IMR-90 (cell line): ENCODE results near the gene KRT5. TPM values are rescaled to one million over a fixed set of nuclear protein-coding genes. Genes with fewer than 3 reads are reported as not detected.

Experiments
- ATAC-seq: fragments of 200-7000 bp; cut with Tn5 transposase; 2 replicates; pipeline ENCODE4 v1.9.1; 2020; ENCODE audit warnings: low read depth, mild to moderate bottlenecking, moderate library complexity
- BruUV-seq: library from RNA; stranded (reverse); fragments of 400-500 nt; replicated peaks from 2 replicates; lab custom pipeline; 2021; lab: Mats Ljungman, UMichigan
- CTCF ChIA-PET: fragments of 300-600 bp; formaldehyde crosslinking; extraction: SDS; loops from one replicate; lab custom pipeline; 2021; ENCODE audit warnings: antibody characterized with exemption; lab: Yijun Ruan, JAX
- POLR2A ChIA-PET: fragments of 300-600 bp; sonication (Branson Sonifier 250); formaldehyde crosslinking; loops from one replicate; lab custom pipeline; 2022; ENCODE audit warnings: antibody characterized with exemption; ENCODE audit not compliant: unreplicated experiment; lab: Charles Lee
- DNase-seq: peaks from one replicate; pipeline ENCODE4 v3.0.0; 2013
- H2AFZ ChIP-seq: replicated peaks from 2 replicates; pipeline ENCODE3; 2013; ENCODE audit warnings: low read length, mild to moderate bottlenecking; ENCODE audit not compliant: poor library complexity
- H2AK5ac ChIP-seq: 2 replicates; pipeline ENCODE4 v1.6.1; 2013; ENCODE audit warnings: low read depth, low read length, inconsistent platforms
- H2AK9ac ChIP-seq: replicated peaks from 2 replicates; pipeline ENCODE3; 2013; ENCODE audit warnings: mild to moderate bottlenecking, low read depth, low read length, moderate library complexity; ENCODE audit not compliant: poor library complexity
- H2BK120ac ChIP-seq: 2 replicates; pipeline ENCODE4 v1.6.1; 2013; ENCODE audit warnings: low read depth, low read length, inconsistent platforms
- H2BK15ac ChIP-seq: 3 replicates; pipeline ENCODE4 v1.6.1; 2013; ENCODE audit warnings: low read depth, low read length, inconsistent platforms
- H2BK20ac ChIP-seq: 2 replicates; pipeline ENCODE4 v1.6.1; 2013; ENCODE audit warnings: low read depth, mild to moderate bottlenecking, inconsistent platforms, low read length, moderate library complexity
- H2BK5ac ChIP-seq: 2 replicates; pipeline ENCODE4 v1.6.1; 2013; ENCODE audit warnings: mild to moderate bottlenecking, low read depth, low read length, inconsistent platforms; ENCODE audit not compliant: poor library complexity, severe bottlenecking
- H3K14ac ChIP-seq: replicated peaks from 2 replicates; pipeline ENCODE4 v1.6.1; 2013; ENCODE audit warnings: low read depth, low read length, inconsistent platforms
- H3K18ac ChIP-seq: 2 replicates; pipeline ENCODE4 v1.6.1; 2013; ENCODE audit warnings: low read depth, low read length, control low read depth
- H3K23ac ChIP-seq: 2 replicates; pipeline ENCODE4 v1.6.1; 2013; ENCODE audit warnings: low read depth, low read length, inconsistent platforms
- H3K27ac ChIP-seq: 2 replicates; pipeline ENCODE4 v1.5.1; 2013; ENCODE audit warnings: mild to moderate bottlenecking, control low read depth, low read length; ENCODE audit not compliant: insufficient read depth
- H3K27me3 ChIP-seq: 2 replicates; pipeline ENCODE4 v1.6.1; 2013; ENCODE audit warnings: low read length; ENCODE audit not compliant: control insufficient read depth, insufficient read depth
- H3K36me3 ChIP-seq: 2 replicates; pipeline ENCODE4 v1.6.1; 2013; ENCODE audit warnings: low read length, mixed read lengths; ENCODE audit not compliant: control insufficient read depth, insufficient read depth
- H3K4ac ChIP-seq: 2 replicates; pipeline ENCODE4 v1.6.1; 2013; ENCODE audit warnings: low read depth, low read length, inconsistent platforms
- H3K4me1 ChIP-seq: 2 replicates; pipeline ENCODE4 v1.6.1; 2013; ENCODE audit warnings: low read length, mixed read lengths; ENCODE audit not compliant: control insufficient read depth, insufficient read depth
- H3K4me2 ChIP-seq: 2 replicates; pipeline ENCODE4 v1.6.1; 2013; ENCODE audit warnings: low read depth, mild to moderate bottlenecking, control low read depth, low read length, moderate library complexity
- H3K4me3 ChIP-seq: 2 replicates; pipeline ENCODE4 v1.5.1; 2013; ENCODE audit warnings: low read depth, mild to moderate bottlenecking, control low read depth, low read length, moderate library complexity; ENCODE audit not compliant: insufficient read depth
- H3K56ac ChIP-seq: 2 replicates; pipeline ENCODE4 v1.6.1; 2013; ENCODE audit warnings: low read length, inconsistent platforms; ENCODE audit not compliant: insufficient read depth; ENCODE audit errors: extremely low read depth
- H3K79me1 ChIP-seq, 2 experiments: 2 replicates each; pipeline ENCODE4 v1.6.1; 2013; ENCODE audit warnings: low read length in 2 of 2, inconsistent platforms in 1 of 2, low read depth in 1 of 2
- H3K9ac ChIP-seq: 2 replicates; pipeline ENCODE4 v1.6.1; 2013; ENCODE audit warnings: low read depth, low read length, control low read depth
- H3K9me1 ChIP-seq: 2 replicates; pipeline ENCODE4 v1.6.1; 2013; ENCODE audit warnings: low read length, inconsistent platforms; ENCODE audit not compliant: insufficient read depth
- H3K9me3 ChIP-seq: 2 replicates; pipeline ENCODE4 v1.6.1; 2013; ENCODE audit warnings: low read length; ENCODE audit not compliant: control insufficient read depth, insufficient read depth
- H4K20me1 ChIP-seq: 2 replicates; pipeline ENCODE4 v1.6.1; 2013; ENCODE audit warnings: low read length, inconsistent platforms; ENCODE audit not compliant: insufficient read depth
- H4K5ac ChIP-seq: 2 replicates; pipeline ENCODE4 v1.6.1; 2013; ENCODE audit warnings: mild to moderate bottlenecking, low read depth, low read length, control low read depth
- H4K8ac ChIP-seq, 2 experiments: 2 replicates each; pipeline ENCODE4 v1.6.1; 2013; ENCODE audit warnings: low read depth in 2 of 2, low read length in 2 of 2, control low read depth in 1 of 2, inconsistent platforms in 1 of 2
- H4K91ac ChIP-seq: 2 replicates; pipeline ENCODE4 v1.6.1; 2013; ENCODE audit warnings: low read depth, low read length, inconsistent platforms; ENCODE audit not compliant: insufficient read depth
- BHLHE40 ChIP-seq: fragments of 150-350 bp; IDR thresholded peaks from 2 replicates; pipeline ENCODE4 v1.6.1; 2016; ENCODE audit warnings: mild to moderate bottlenecking, low read depth, low read length
- CHD1 ChIP-seq: IDR thresholded peaks from 2 replicates; pipeline ENCODE4 v1.6.1; 2012; ENCODE audit warnings: low read depth, low read length, improper control_type of control experiment
- CTCF ChIP-seq: conservative IDR thresholded peaks from 2 replicates; pipeline ENCODE4 v1.5.1; 2012; ENCODE audit warnings: mild to moderate bottlenecking, low read depth, low read length, improper control_type of control experiment
- ELK1 ChIP-seq: fragments of 150-350 bp; IDR thresholded peaks from 2 replicates; pipeline ENCODE4 v1.6.1; 2016; ENCODE audit warnings: low read depth, mild to moderate bottlenecking, low read length, moderate library complexity, borderline replicate concordance
- FOS ChIP-seq: fragments of 150-350 bp; IDR thresholded peaks from 2 replicates; pipeline ENCODE4 v1.6.1; 2016; ENCODE audit warnings: low read depth, low read length
- MAFK ChIP-seq: IDR thresholded peaks from 2 replicates; pipeline ENCODE4 v1.6.1; 2012; ENCODE audit warnings: low read depth, low read length, improper control_type of control experiment
- MAZ ChIP-seq: IDR thresholded peaks from 2 replicates; pipeline ENCODE4 v1.6.1; 2012; ENCODE audit warnings: low read depth, mild to moderate bottlenecking, low read length, improper control_type of control experiment, moderate library complexity, borderline replicate concordance
- POLR2A ChIP-seq: IDR thresholded peaks from 2 replicates; pipeline ENCODE4 v1.6.1; 2012; ENCODE audit warnings: mild to moderate bottlenecking, low read depth, low read length
- RAD21 ChIP-seq: IDR thresholded peaks from 2 replicates; pipeline ENCODE4 v1.6.1; 2012; ENCODE audit warnings: low read length, improper control_type of control experiment
- SMC3 ChIP-seq: fragments of 150-350 bp; IDR thresholded peaks from 2 replicates; pipeline ENCODE4 v1.6.1; 2016; ENCODE audit warnings: low read depth, mild to moderate bottlenecking, antibody characterized with exemption, low read length, moderate library complexity
- USF2 ChIP-seq: fragments of 150-350 bp; IDR thresholded peaks from 2 replicates; pipeline ENCODE4 v1.6.1; 2017; ENCODE audit warnings: mild to moderate bottlenecking, antibody characterized with exemption, low read length, low read depth
- WGBS, 2 experiments: methylation state at CpG; one replicate each; pipeline versions ENCODE4 v1.1.5 to v1.1.7; 2013; ENCODE audit warnings: missing lambda C conversion rate in 2 of 2; ENCODE audit not compliant: insufficient read length in 1 of 2; ENCODE audit errors: extremely low coverage in 2 of 2; 5-methylcytosine and 5-hydroxymethylcytosine counted together
- dilution Hi-C: fragments of 300-500 bp; cut with HindIII; formaldehyde crosslinking; loops from one replicate; pipeline ENCODE4 v1.14.3; 2018; ENCODE audit warnings: low sequenced_read_pairs; ENCODE audit not compliant: unreplicated experiment
- in situ Hi-C: fragments of 300-500 bp; cut with MboI; formaldehyde crosslinking; loops from 3 replicates; pipeline ENCODE4 v1.14.3; 2019; ENCODE audit warnings: low sequenced_read_pairs, inconsistent platforms, mixed read lengths
- intact Hi-C: fragments of 100-400 bp; cut with micrococcal nuclease; formaldehyde crosslinking; loops from 2 replicates; pipeline ENCODE4 v1.10.0; 2022
- polyA plus RNA-seq, 3 experiments: library from polyadenylated mRNA; depleted of rRNA; stranded (reverse); fragments of >200 nt; gene quantifications; 2 replicates each; pipeline ENCODE4 v1.2.3, GENCODE V29; 2012; ENCODE audit warnings: low replicate concordance in 1 of 3
- total RNA-seq: library from RNA; depleted of rRNA; stranded (reverse); fragments of >200 nt; gene quantifications from 2 replicates; pipeline ENCODE4 v1.2.3, GENCODE V29; 2012

The KRT5 gene
- total and polyA plus RNA-seq, 2 of the 4 experiments (the other 2 are of a cell fraction): not detected

GRCh38 chr12:52524898-52525591 is 4.9 kb upstream of the KRT5 start:
- H2BK5ac ChIP-seq: no peak overlapping the region
- no peak overlapping the region for H2BK120ac ChIP-seq
- H3K4ac ChIP-seq: no peak overlapping the region
- H3K9ac ChIP-seq: no peak overlapping the region
- H3K36me3 ChIP-seq: no peaks in the 10 kb centered on the region
- no peak overlapping the region for H4K91ac ChIP-seq
- CTCF ChIA-PET: no interaction called here
- H4K8ac ChIP-seq: no peak overlapping the region
- H2AFZ ChIP-seq: no peak overlapping the region
- H3K14ac ChIP-seq: no peak overlapping the region
- H4K20me1 ChIP-seq: no peaks in the 10 kb centered on the region; the same call in 1 of the 2 replicates
- ATAC-seq (no peak), DNase-seq (no peak)
- H3K9me1 ChIP-seq: no peaks in the 10 kb centered on the region
- no peak overlapping the region for H3K4me3 ChIP-seq
- no peak overlapping the region for H2BK20ac ChIP-seq
- no TSS peak for BruUV-seq
- dilution Hi-C loops (no loop called here), intact Hi-C loops (no loop called here), in situ Hi-C loops (no loop called here)
- no peak overlapping the region for H2BK15ac ChIP-seq
- WGBS, 2 experiments: 60% methylated on average over 1 of the region's 5 CpGs; no CpG with 5 or more reads in 1 of the 2 experiments
- H3K9me3 ChIP-seq: no peaks in the 10 kb centered on the region
- no peaks in the 10 kb centered on the region for H3K79me1 ChIP-seq
- H4K5ac ChIP-seq: no peak overlapping the region
- H3K56ac ChIP-seq: no peak overlapping the region
- no peak overlapping the region for H2AK9ac ChIP-seq
- no peak overlapping the region for H3K23ac ChIP-seq
- no peak overlapping the region for H3K27ac ChIP-seq
- no peak overlapping the region for H2AK5ac ChIP-seq
- H3K4me1 ChIP-seq: no peaks in the 10 kb centered on the region
- no peak overlapping the region for H3K18ac ChIP-seq
- TF ChIP-seq POLR2A (no peak), CHD1 (no peak), MAZ (no peak), CTCF (no peak), SMC3 (no peak), MAFK (no peak), USF2 (no peak), RAD21 (no peak), BHLHE40 (no peak), ELK1 (no peak), FOS (no peak)
- no peak overlapping the region for H3K4me2 ChIP-seq
- POLR2A ChIA-PET: no interaction called here
- peaks cover 41% of the 10 kb centered on the region for H3K27me3 ChIP-seq
